Stimulated activated CD8-positive, alpha-beta memory T cell treated with anti-CD3 and anti-CD28 coated beads, Interleukin-15, amount 100 ng/mL, for 48 hours (primary cell): Measurements from ENCODE around the gene MRPL40.
A peak's percentile ranks its signal among the peaks of the same experiment; 100 is the strongest.

Experiments used
- DNase-seq, 2 donors: peaks; one replicate each; pipeline ENCODE4 v3.0.0-alpha.2; 2020; ENCODE audit warnings: low read depth in 2 of 2

The MRPL40 gene

DNA sequence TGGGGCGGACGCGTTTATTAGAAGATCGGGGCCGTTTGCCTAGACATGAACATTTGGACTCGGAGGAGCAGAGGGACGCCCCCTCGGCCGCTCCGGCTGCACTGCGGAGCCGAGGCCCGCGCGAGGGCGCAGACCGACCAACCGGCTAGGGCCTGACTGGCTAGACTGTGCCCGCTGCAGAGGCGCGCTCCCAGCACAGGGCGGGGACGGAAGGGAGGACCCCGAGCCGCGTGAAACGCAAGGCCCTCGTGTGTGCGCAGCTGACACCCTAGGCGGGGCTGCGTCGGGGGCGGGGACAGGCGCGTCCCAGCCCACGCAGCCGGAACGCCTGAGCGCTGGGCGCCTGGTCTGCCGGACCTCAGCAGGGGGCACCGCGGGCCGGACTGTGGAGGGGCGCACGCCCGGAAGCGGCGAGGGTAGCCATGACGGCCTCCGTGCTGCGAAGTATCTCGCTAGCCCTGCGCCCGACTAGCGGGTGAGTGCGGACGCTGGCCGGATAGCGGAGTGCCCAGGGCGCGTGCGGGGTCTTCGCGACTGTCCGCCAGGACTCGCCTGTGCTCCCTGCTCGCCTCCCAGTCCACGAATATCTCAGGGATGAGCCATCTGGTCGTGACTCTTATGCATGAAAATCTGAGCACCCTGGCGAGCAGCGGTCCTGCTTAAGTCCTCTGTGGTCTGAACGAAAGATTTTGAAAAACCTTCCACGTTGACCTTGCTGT lies at the start of gene MRPL40:
TSS of gene MRPL40 (plus strand) at position 413 of the 719 bp plus-strand sequence. CDS start at position 423, 10 bp downstream.
- peak; percentile 90 to 93 for DNase-seq

DNA sequence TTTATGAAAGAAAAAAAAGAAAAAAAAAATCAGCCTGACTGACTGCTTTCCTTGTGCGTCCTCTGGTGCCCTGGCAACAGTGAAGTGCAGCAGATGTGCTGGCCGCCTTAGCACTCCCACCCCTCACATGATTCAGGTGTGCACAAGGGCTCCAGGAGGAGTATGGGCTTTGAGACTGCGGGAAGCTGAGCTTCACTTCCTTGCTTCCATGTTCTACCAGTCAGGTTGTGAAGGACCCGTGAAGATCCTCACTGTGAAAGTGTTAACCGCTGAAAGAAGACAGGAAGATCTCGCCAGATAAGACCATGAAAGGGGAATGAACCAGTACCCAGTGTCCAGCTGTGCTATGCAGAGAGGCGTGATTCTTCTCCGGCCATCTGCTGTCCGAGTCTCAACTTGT lies 49.1 kb upstream of the MRPL40 start:
- no peak for DNase-seq

- DNase-seq = no peak
These were observed 47.0 kb upstream of the MRPL40 start for GRCh38 chr22:19385221-19385906.

DNA sequence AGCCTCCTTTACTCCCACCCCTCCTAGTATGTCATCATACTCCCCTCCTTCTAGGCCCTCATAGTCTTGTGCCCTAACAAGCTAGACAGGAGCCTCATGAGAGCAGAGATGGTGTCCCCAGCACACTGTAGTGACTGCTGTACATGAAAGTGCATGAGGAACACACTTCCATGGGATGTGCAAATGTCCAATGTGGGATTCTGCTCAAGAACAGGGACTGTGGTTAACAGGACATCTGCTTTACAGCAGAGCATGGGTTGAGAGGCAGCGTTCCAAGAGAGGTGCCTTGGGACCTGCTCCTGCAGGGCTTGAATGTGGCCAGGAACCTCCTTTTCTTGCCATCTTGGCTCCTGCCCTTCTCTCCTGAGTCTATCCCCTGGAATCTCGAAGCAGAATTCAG lies 46.1 kb upstream of the MRPL40 start:
- DNase-seq = no peak

DNA sequence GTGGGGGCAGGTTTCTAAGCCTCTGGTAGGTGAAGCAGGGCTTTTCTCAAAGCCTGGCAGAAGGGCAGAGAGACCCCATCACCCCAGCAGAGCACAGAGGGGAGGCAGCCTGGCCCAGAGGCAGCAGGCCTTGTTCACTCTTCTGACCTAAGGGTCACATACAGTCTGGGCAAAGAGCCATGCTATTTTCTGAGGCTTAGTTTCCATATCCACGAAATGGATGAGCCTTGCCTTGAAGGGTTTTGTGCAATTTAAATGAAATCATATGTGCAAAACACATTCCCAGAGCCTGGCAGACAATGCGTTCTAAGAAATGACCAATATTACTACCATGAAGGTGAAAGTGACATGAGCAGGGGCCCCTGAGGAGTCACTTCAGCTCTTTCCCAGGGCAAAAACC lies 45.3 kb upstream of the MRPL40 start:
- no peak for DNase-seq

GRCh38 chr22:19387575-19387974 lies 44.8 kb upstream of the MRPL40 start:
- DNase-seq = no peak

DNA sequence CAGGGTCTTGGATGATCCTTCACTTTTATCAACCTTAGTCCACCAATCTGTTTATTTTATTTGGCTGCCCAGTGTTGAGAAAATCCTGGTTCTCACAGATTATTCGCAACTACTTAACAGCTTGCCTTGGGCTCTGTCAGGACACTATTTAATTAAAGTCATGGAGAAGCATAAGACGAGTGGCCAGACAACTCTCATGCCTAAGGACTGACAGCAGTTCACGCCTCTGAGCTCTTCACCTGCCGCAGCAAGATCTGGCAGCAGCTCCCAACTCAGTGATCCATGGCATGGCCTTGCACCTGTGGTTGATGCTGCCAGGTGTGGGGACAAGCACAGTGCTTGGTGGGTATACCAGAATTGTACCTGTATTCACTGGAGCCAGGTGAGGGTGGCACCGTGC lies 38.6 kb upstream of the MRPL40 start:
- no peak for DNase-seq

GRCh38 chr22:19394274-19395050 lies 37.9 kb upstream of the MRPL40 start:
- no peak for DNase-seq

DNA sequence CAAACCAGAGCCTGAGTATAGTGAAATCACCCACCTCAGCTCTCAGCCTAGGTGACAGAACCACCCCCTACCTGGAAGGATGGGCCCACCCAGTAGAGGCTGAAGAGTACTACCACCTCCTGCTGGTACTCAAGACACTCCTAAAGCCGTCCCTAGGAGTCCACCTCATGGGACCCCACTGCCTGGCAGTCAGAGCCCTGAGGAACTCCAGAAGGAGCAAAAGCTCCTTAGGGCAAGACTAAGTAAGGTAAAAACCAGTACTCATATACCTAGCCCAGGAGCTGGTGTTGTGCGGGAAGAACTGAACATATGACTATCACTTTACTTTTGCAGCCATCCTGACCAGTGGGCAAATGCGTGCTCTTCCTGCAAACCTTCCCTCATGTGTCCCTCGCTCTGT lies 37.1 kb upstream of the MRPL40 start:
- DNase-seq = no peak

- no peak for DNase-seq
These were observed 35.8 kb upstream of the MRPL40 start for GRCh38 chr22:19396561-19396933.

DNA sequence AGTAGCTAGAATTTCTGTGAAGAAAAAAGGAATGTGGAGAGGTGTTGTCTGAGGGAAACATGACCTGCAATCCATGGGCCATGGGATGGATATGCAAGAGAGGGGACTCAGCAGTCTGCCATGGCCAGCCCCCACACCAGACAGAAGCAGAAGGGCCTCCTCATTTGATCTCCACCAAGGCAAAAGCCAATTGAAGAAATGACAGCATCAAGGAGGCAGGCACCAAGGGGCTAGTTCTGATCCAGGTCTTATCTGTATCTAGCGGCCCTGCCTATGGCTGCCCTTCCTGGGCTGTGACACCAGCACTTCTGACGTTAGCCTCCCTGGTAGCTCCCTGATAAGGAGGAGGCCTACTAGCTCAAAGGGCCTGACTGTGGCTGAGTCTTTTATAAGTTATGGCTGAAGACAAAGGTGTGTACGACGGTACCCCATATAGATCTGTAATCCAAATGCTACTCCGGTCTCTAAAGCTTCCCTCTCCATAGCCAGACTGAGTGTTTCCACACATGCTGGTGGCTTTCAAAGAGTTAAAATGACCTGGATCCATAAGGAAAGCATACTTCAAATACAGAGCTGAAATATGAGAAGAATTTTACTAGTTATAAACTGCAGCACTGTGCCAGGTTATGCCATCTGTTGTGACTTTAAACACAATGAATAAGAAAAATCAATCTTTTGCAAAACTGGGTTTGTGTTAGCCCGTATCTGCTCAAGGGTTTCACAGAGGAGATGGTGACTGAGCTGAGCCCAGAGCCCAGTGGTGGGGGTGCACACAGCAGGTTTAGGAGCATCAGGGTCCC lies 35.2 kb upstream of the MRPL40 start:
- no peak for DNase-seq

- DNase-seq = no peak
These were observed 34.6 kb upstream of the MRPL40 start for GRCh38 chr22:19397734-19398104.

DNA sequence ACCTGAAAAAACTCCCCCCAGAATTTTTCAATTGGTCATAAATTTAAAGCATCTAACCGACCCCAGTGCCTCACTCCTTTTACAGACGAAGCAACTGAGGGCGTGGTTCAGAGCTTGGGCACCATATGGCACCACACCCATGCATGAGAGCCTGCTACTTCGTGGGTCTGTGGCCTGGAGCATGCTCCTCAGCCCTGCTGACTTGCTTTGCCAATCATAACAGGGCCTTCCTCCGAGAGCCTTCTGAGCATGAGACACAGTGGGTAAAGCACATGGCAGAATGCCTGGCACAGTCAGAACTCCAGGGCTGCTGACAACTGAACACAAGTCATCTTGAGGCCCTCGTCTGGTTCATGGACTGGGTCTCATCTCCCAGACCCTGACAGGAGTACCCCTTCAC lies 34.1 kb upstream of the MRPL40 start:
- DNase-seq = no peak

DNA sequence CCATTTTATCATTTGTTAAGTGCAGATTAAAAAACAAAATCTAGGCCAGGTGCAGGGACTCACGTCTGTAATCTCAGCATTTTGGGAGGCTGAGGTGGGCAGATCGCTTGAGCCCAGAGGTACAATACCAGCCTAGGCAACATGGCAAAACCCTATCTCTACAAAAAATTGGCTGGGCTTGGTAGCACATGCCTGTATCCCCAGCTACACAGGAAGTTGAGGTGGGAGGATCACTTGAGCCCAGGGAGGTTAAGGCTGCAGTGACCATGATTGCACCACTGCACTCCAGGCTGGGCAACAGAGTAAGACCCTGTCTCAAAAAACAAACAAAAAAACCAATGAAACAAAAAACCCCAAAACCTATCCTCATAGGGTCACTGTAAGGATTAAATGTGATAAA lies 33.7 kb upstream of the MRPL40 start:
- no peak for DNase-seq

DNA sequence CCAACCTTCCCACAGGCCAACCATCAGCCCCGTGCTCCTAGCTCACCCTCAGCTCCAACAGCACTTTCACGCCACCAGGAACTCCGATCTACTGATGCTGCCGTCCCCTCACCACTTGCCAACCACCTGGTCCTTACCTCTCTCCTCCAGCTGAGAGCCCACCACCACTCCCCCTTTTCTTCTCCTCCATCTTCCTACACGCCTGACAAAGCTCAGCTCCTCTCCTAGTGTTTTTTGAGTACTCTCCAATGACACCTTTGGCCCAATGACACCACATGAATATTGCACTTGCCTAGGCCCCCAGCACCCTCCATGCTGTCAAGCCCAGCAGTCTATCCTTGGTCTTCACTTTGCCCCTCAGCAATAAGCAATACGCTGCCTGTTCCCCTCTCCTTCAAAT lies 31.5 kb upstream of the MRPL40 start:
- no peak for DNase-seq

DNA sequence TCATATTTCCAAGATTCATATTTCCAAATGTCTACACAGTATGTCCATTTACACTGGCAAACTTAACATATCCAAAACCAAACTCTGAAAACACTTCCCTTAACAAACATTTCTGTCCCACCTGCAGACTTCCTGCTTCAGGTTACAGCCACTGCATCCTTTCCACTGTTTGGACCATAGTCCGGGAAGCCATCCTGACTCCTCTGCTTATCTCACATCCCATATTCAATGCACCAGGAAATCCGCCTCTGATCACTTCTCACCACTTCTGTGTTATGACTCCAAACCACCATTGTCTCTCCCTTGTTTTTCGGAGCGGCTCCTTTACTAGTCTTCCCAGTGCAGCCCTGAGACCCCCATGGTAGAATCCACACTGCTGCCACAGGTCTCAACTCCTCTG lies 30.9 kb upstream of the MRPL40 start:
- DNase-seq = no peak

DNA sequence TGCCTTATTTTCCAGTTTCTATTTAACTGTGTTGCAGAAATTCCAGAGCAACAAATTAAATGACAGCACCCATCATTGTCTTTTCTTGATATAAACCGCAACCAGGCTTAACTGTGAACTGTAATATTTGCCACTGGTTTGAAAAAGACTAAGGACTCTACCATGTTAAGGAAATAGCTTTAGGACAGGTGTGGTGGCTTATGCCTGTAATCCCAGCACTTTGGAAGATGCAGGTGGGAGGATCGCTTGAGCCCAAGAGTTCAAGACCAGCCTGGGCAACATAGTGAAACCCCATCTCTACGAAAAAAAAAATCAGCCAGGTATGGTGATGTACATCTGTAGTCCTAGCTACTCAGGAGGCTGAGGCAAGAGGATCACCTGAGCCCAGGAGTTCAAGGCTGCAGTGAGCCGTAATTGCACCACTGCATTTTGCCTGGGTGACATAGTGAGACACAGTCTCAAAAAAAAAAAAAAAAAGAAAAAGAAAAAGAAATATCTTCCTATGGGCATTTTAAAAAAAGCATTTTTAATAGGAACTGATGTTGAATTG lies 29.6 kb upstream of the MRPL40 start:
- DNase-seq = no peak

- no peak for DNase-seq
These were observed 27.7 kb upstream of the MRPL40 start for GRCh38 chr22:19404676-19405075.

DNA sequence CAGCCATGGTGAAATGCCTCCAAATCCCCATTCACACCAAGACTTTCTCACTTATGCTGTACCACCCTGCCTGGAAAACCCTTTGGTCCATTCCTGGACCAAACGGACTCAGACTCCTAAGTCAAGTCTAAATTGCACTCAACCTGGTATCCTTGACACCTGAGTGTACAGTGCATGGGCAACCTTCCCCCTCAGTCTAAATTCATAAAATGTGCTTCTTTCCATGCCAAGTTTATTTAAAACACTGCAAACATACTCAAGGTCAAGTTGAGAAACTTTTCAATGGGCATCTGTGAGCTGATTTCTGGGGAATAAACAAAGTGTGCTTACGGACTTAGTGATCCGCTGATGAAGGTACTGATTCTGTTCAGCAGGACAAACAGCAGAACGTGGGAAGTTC lies 27.2 kb upstream of the MRPL40 start:
- DNase-seq = no peak

GRCh38 chr22:19405652-19406051 lies 26.7 kb upstream of the MRPL40 start:
- DNase-seq = no peak

DNA sequence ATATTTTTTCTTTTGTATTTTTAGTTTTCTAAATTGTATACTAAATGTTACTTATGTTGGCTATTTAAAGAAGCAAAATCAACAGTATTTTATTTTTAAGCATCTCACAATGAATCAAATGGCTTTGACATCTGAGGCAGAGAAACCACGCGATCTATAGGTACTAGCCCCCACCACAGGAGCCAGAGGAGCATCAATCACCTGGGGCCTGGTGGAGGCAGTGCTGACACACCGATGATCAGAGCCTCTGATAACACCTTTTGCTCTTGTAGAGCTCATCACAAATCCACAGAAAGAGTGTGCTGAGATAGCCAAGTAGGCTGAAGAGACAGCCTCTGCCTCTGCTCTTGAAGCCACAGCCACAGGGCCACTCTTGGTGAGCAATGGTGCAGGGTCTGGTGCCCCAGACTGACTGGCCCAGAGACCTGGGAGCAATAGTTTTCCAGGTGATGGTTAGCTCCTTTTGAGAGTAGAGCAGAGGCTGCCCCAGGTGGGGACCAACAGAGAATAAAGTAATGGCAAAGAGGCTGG lies 26.0 kb upstream of the MRPL40 start:
- DNase-seq = no peak

DNA sequence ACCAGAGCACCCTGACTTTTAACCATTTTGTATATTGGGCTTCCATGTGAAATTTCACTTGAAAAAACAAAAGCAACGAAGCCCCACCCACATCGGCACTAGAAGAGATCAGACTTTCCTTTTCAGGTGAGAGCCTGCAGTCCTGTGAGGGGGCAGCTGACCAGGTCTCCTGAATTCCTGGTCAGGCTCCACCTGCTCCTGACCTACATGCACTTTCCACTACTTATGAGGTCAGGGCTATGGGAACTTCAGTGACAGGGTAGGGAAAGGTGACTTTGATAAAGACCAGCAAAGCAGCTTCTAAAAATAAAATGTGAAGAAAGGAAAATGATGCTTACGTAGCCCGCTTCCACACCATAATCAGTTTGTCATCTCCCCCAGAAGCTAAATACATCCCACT lies 25.5 kb upstream of the MRPL40 start:
- no peak for DNase-seq
